HG03196 (cell line): ENCODE results near the gene CC2D1B.

Source experiments
- ATAC-seq: cut with Tn5 transposase; IDR thresholded peaks from one replicate; pipeline ENCODE4 v1.9.1; 2021; ENCODE audit not compliant: unreplicated experiment

CC2D1B gene

GRCh38 chr1:52359676-52360594 is 6.1 kb downstream of the CC2D1B start:
- no peak for ATAC-seq

- ATAC-seq = no peak
These were observed 7.0 kb downstream of the CC2D1B start for GRCh38 chr1:52358851-52359497.

GRCh38 chr1:52357397-52357796 is 8.6 kb downstream of the CC2D1B start:
- no peak for ATAC-seq

- no peak for ATAC-seq
These were observed 9.1 kb downstream of the CC2D1B start for GRCh38 chr1:52356818-52357355.

- no peak for ATAC-seq
These were observed 10.0 kb downstream of the CC2D1B start for GRCh38 chr1:52355847-52356505.

- ATAC-seq = no peak
These were observed 10.6 kb downstream of the CC2D1B start for GRCh38 chr1:52355436-52355835.

GRCh38 chr1:52352690-52353089 is 13.3 kb downstream of the CC2D1B start:
- no peak for ATAC-seq

- ATAC-seq = no peak
These were observed 17.2 kb downstream of the CC2D1B start for GRCh38 chr1:52348704-52349300.

GRCh38 chr1:52346653-52347052 is 19.4 kb downstream of the CC2D1B start:
- no peak for ATAC-seq

GRCh38 chr1:52345252-52345651 is 20.8 kb downstream of the CC2D1B start:
- ATAC-seq = no peak

GRCh38 chr1:52343979-52344378 is 22.0 kb downstream of the CC2D1B start:
- no peak for ATAC-seq

- ATAC-seq = no peak
These were observed 24.2 kb downstream of the CC2D1B start for GRCh38 chr1:52341655-52342260.

- ATAC-seq = no peak
These were observed 28.6 kb downstream of the CC2D1B start for GRCh38 chr1:52337439-52337838.

- ATAC-seq = no peak
These were observed 31.0 kb downstream of the CC2D1B start for GRCh38 chr1:52334906-52335528.

- ATAC-seq = no peak
These were observed 33.6 kb downstream of the CC2D1B start for GRCh38 chr1:52332411-52332810.

- no peak for ATAC-seq
These were observed 37.4 kb downstream of the CC2D1B start for GRCh38 chr1:52328615-52329014.

GRCh38 chr1:52325786-52326185 is 40.2 kb downstream of the CC2D1B start:
- ATAC-seq = no peak

- ATAC-seq = no peak
These were observed 42.3 kb downstream of the CC2D1B start for GRCh38 chr1:52323731-52324130.

GRCh38 chr1:52321061-52321460 is 44.9 kb downstream of the CC2D1B start:
- ATAC-seq = no peak
